ENCODE measurements around the gene MORN1.
"Not testable (repeated sequence)": the region's sequence is repeated elsewhere in the genome, so short reads cannot be mapped to it uniquely, and the experiment has no call there.

The MORN1 gene

DNA sequence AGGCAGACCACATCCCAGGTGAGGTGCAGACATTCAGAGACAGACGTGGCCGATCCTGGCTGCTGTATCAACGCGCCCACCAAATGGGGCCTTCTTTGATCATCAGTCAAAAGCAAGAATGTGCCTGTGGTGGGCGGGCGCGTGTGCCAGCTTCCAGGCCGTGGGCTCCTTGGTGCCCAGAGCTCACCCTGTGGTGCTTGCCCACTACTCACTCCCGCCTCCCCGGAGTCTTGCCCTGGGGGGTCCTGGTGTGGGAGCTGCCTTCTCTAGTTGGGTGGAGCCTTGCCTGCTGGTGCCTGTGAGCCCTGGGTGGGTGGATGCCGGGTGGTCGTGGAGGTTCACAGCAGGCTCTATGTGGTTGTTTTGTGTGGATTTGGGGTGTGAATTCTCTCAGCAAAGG, 92.7 kb downstream of the MORN1 start:
- peaks cover 17% of the 10 kb centered on the region; the same call in 1 of the 2 replicates for H3K36me3 ChIP-seq (ENCODE audit: control insufficient read depth, insufficient read depth, low read length)
- no peaks in the 10 kb centered on the region for H3K27me3 ChIP-seq (ENCODE audit: control insufficient read depth, insufficient read depth, low read length)
- H3K27ac ChIP-seq (ENCODE audit: low read depth, low read length), result no peak overlapping the region
- no peak overlapping the region for H3K4me3 ChIP-seq (ENCODE audit: low read depth, low read length)
- no peak overlapping the region for H3K9ac ChIP-seq (ENCODE audit: low read length)
- H3K4me1 ChIP-seq (ENCODE audit: control insufficient read depth, insufficient read depth, low read length), result peaks cover 19% of the 10 kb centered on the region; the same call in 1 of the 2 replicates
- H3K9me3 ChIP-seq (ENCODE audit: control insufficient read depth, insufficient read depth, low read depth, low read length), result no peaks in the 10 kb centered on the region

DNA sequence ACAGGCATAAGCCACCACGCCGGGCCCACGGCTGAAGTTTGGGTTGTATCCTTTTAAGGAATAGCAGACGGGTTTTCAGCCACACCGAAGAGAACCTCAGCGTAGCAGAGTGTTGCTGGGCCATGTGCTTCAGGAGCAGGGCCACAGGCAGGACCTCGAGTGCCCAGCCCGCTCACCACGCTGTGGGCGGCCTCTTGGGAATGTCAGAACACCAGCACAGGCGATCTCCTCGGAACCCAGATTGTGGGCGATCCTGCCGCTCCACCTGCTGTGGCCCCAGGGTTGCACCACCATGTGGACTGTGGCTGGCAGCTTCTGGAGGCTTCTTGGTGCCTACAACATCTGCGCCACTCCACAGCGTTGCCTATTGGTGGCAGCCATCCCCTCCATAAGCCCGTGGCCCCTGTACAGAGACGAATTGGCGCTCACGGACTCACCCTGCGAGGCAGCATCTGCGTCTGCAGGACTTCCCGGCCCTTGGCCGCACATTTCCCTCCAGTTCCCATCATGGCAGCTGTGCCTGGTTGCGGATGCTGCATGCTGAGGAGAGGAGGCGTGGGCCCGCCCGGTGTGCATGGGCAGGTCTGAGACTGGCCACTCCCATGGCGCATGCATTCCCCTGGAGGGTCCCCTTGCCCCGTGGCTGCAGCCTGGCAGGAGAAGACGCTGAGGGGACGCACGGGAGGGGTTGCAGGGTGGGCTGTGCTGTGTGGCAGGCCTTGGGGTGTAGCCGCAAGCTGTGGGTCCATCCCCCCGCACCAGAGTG, 93.9 kb downstream of the MORN1 start:
- H3K36me3 ChIP-seq (ENCODE audit: control insufficient read depth, insufficient read depth, low read length), result 0 out of 2 replicates have a peak, but pooled peaks cover 6% of the 10 kb centered on the region
- H3K4me3 ChIP-seq (ENCODE audit: low read depth, low read length), result no peak overlapping the region
- no peaks in the 10 kb centered on the region for H3K9me3 ChIP-seq (ENCODE audit: control insufficient read depth, insufficient read depth, low read depth, low read length)
- no peak overlapping the region for H3K9ac ChIP-seq (ENCODE audit: low read length)
- H3K27me3 ChIP-seq (ENCODE audit: control insufficient read depth, insufficient read depth, low read length), result no peaks in the 10 kb centered on the region
- peaks cover 23% of the 10 kb centered on the region; the same call in 1 of the 2 replicates for H3K4me1 ChIP-seq (ENCODE audit: control insufficient read depth, insufficient read depth, low read length)
- no peak overlapping the region for H3K27ac ChIP-seq (ENCODE audit: low read depth, low read length)

DNA sequence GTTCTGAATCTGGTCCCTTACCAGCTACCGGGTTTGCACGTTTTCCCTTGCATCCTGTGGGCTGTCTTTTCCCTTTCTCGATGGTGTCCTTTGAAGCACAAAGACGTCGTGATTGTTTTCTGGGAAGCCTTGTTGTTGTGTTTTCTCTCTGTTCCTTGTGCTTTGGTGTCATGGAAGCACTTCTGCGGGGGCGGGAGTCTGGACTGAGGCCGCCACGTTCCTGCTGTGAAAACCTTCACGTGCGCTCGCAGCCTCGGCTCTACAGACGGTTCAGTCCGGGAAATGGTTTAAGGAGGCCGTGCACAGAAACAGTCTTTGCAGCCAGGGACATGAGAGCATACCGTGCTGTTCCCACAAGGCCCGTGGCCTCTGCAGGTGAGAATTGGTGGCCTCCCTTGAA, 94.7 kb downstream of the MORN1 start:
- no peak overlapping the region for H3K9ac ChIP-seq (ENCODE audit: low read length)
- no peaks in the 10 kb centered on the region for H3K9me3 ChIP-seq (ENCODE audit: control insufficient read depth, insufficient read depth, low read depth, low read length)
- H3K4me1 ChIP-seq (ENCODE audit: control insufficient read depth, insufficient read depth, low read length), result peaks cover 26% of the 10 kb centered on the region; the same call in 1 of the 2 replicates
- no peak overlapping the region for H3K4me3 ChIP-seq (ENCODE audit: low read depth, low read length)
- no peak overlapping the region for H3K27ac ChIP-seq (ENCODE audit: low read depth, low read length)
- H3K36me3 ChIP-seq (ENCODE audit: control insufficient read depth, insufficient read depth, low read length), result 0 out of 2 replicates have a peak, but pooled peaks cover 4% of the 10 kb centered on the region
- H3K27me3 ChIP-seq (ENCODE audit: control insufficient read depth, insufficient read depth, low read length), result no peaks in the 10 kb centered on the region

DNA sequence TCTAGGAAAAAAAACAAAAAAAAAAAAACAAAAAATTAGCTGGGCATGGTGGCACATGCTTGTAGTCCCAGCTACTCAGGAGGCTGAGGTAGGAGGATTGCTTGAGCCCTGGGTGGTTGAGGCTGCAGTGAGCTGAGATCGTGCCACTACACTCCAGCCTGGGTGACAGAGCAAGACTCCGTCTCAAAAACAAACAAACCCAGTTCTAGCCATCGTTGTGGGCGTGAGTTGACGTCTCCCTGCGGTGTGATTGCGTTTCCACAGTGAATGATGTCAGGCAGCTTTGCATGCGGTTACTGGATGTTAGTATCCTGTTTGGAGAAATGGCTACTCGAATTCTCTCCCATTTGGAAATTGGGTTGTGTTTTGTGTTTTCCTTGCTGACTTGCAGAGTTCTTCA, 95.1 kb downstream of the MORN1 start:
- not testable (repeated sequence) for H3K27ac ChIP-seq (ENCODE audit: low read depth, low read length); H3K27me3 ChIP-seq (ENCODE audit: control insufficient read depth, insufficient read depth, low read length); H3K9ac ChIP-seq (ENCODE audit: low read length); H3K36me3 ChIP-seq (ENCODE audit: control insufficient read depth, insufficient read depth, low read length); H3K9me3 ChIP-seq (ENCODE audit: control insufficient read depth, insufficient read depth, low read depth, low read length); H3K4me3 ChIP-seq (ENCODE audit: low read depth, low read length)
- H3K4me1 ChIP-seq (ENCODE audit: control insufficient read depth, insufficient read depth, low read length), result peaks cover 26% of the 10 kb centered on the region; the same call in 1 of the 2 replicates

DNA sequence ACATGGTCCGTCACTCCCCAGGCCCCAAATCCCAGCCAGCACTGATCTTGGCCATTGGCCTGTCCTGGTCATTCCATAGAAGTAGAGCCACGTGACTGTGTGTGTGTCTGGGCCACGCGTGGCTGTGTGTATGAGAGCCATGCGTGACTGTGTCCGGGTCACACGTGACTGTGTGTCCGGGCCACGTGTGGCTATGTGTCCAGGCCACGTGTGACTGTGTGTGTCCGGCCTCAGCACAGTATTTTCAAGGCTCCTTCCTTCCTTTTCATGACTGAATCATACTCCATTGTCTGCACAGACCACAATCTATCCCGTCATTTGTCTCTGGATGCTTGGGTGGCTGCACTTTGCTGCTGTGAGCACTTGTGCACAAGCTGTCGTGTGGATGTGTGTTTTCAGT, 95.8 kb downstream of the MORN1 start:
- Histone ChIP-seq H3K4me3 (ENCODE audit: low read depth, low read length) (no peak overlapping the region), H3K4me1 (ENCODE audit: control insufficient read depth, insufficient read depth, low read length) (peaks cover 32% of the 10 kb centered on the region), H3K36me3 (ENCODE audit: control insufficient read depth, insufficient read depth, low read length) (0 out of 2 replicates have a peak, but pooled peaks cover 4% of the 10 kb centered on the region), H3K9me3 (ENCODE audit: control insufficient read depth, insufficient read depth, low read depth, low read length) (no peaks in the 10 kb centered on the region), H3K27me3 (ENCODE audit: control insufficient read depth, insufficient read depth, low read length) (no peaks in the 10 kb centered on the region), H3K27ac (ENCODE audit: low read depth, low read length) (no peak overlapping the region), H3K9ac (ENCODE audit: low read length) (no peak overlapping the region)

DNA sequence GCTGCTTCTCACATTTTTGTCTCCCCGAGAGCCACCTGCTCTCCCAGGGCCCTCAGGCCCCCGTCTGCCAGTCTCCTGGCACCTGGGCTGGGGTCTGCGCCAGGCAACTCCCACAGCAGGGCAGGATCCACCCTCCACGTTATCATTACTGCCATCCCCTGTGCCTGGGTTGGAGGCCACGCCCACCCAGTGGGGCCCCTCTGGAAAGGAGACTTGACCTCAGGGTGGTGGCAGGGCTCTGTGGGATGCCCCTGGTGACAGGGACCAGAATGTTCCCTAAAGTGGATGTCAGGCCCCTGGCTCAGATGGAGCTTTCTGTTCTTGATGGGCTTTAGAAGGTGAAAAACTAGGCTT, 96.7 kb downstream of the MORN1 start:
- Histone ChIP-seq H3K27ac (ENCODE audit: low read depth, low read length) (no peak overlapping the region), H3K27me3 (ENCODE audit: control insufficient read depth, insufficient read depth, low read length) (no peaks in the 10 kb centered on the region), H3K4me3 (ENCODE audit: low read depth, low read length) (no peak overlapping the region), H3K4me1 (ENCODE audit: control insufficient read depth, insufficient read depth, low read length) (peaks cover 32% of the 10 kb centered on the region), H3K36me3 (ENCODE audit: control insufficient read depth, insufficient read depth, low read length) (0 out of 2 replicates have a peak, but pooled peaks cover 4% of the 10 kb centered on the region), H3K9me3 (ENCODE audit: control insufficient read depth, insufficient read depth, low read depth, low read length) (no peaks in the 10 kb centered on the region), H3K9ac (ENCODE audit: low read length) (no peak overlapping the region)

DNA sequence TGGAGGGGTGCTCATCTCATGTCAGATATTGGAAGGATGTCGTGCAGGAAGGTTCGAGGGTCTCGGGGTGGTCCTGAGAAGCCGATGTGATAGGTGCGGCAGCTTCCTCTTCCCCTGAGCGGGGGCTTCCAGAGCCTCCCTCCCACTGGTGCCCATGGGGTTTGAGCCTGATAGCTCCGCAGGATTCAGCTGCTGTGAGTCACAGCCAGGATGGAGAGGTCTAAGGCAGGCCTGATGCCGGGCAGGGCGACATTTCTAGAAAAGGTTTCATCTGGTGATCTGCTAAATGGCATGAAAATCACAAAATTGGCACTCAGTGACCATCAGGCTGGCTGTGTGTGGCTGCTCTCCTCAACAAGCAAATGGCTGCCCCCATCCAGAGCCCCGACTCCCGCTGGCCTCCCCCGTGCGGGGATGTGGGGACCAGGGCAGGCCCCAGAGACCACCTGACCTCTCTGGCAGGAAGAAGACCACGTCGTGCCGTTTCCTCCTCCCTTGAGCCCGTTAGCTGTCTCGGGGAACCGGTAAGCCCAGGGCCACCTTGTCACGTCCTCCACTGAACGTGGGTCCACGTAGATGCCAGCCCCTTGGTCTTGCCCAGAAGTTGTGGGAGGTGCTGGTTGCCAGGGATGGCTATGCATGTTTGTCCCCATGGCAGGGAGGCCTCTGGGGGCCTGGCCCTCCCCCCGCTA, 97.2 kb downstream of the MORN1 start:
- 0 out of 2 replicates have a peak, but pooled peaks cover 4% of the 10 kb centered on the region for H3K36me3 ChIP-seq (ENCODE audit: control insufficient read depth, insufficient read depth, low read length)
- H3K4me1 ChIP-seq (ENCODE audit: control insufficient read depth, insufficient read depth, low read length), result peaks cover 29% of the 10 kb centered on the region
- no peak overlapping the region for H3K27ac ChIP-seq (ENCODE audit: low read depth, low read length)
- H3K9ac ChIP-seq (ENCODE audit: low read length), result no peak overlapping the region
- H3K9me3 ChIP-seq (ENCODE audit: control insufficient read depth, insufficient read depth, low read depth, low read length), result no peaks in the 10 kb centered on the region
- no peak overlapping the region for H3K4me3 ChIP-seq (ENCODE audit: low read depth, low read length)
- H3K27me3 ChIP-seq (ENCODE audit: control insufficient read depth, insufficient read depth, low read length), result no peaks in the 10 kb centered on the region

DNA sequence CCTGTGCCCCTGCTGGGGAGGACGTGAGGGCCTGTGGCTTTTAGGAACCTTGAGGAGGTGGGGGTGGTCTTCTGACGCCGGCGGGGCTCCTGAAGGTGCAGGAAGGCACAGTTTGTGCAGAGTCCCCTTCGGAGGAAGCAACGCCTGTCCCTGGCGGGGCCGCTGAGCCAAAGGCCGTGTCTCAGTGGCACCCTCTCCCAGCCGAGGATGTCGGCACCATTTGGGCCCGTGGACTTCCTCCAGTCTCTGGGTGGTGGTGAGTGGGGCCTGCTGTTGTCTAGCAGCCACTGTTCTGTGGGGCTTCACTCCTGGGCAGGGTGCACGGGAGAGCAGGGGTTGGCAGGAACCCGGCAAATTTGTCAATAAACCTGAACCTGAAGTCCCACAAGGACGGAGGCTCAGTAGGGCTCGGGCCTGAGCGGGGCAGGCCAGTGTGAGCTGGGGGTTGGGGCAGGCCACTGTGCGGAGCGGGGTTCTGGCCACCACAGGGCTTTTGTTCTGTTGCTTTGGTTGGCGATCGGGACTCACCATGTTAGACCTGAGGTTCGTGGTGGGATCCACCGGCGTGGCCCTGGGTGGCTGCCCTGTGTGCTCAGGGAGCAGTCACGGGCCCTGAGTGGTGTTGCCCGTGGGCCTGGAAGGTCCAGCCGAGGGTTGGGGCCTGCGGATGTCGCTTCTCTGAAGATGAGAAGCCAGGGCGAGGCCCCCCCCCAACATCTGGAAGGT, 98.5 kb downstream of the MORN1 start:
- Histone ChIP-seq H3K27ac (ENCODE audit: low read depth, low read length) (no peak overlapping the region), H3K9ac (ENCODE audit: low read length) (no peak overlapping the region), H3K4me1 (ENCODE audit: control insufficient read depth, insufficient read depth, low read length) (peaks cover 36% of the 10 kb centered on the region)

DNA sequence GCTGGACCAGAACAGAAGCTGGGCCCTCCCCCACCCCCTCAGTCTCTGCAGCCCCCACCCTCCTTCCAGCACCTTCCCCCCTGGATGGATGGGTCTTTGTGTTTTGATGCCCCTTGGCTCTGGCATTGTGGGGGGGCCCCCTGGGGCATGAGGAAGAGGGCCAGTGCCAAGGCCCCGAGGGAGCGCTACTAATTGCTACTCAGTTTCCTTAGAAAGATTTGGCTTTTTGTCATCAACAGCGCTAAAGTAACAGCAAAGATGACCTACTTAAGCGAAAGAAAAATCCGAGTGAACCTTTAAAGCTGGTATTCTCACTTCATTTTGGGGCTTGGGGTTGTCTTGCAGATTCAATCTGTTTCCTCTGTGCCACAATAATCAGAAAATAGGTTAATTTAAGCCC, 99.8 kb downstream of the MORN1 start:
- Histone ChIP-seq H3K27ac (ENCODE audit: low read depth, low read length) (no peak overlapping the region), H3K9me3 (ENCODE audit: control insufficient read depth, insufficient read depth, low read depth, low read length) (no peaks in the 10 kb centered on the region), H3K9ac (ENCODE audit: low read length) (no peak overlapping the region)

More for the DNA sequence above, 98.5 kb downstream of the MORN1 start:
- H3K36me3 ChIP-seq (ENCODE audit: control insufficient read depth, insufficient read depth, low read length), result 0 out of 2 replicates have a peak, but pooled peaks cover 4% of the 10 kb centered on the region
- H3K4me3 ChIP-seq (ENCODE audit: low read depth, low read length), result no peak overlapping the region
- H3K27me3 ChIP-seq (ENCODE audit: control insufficient read depth, insufficient read depth, low read length), result no peaks in the 10 kb centered on the region
- no peaks in the 10 kb centered on the region for H3K9me3 ChIP-seq (ENCODE audit: control insufficient read depth, insufficient read depth, low read depth, low read length)

DNA sequence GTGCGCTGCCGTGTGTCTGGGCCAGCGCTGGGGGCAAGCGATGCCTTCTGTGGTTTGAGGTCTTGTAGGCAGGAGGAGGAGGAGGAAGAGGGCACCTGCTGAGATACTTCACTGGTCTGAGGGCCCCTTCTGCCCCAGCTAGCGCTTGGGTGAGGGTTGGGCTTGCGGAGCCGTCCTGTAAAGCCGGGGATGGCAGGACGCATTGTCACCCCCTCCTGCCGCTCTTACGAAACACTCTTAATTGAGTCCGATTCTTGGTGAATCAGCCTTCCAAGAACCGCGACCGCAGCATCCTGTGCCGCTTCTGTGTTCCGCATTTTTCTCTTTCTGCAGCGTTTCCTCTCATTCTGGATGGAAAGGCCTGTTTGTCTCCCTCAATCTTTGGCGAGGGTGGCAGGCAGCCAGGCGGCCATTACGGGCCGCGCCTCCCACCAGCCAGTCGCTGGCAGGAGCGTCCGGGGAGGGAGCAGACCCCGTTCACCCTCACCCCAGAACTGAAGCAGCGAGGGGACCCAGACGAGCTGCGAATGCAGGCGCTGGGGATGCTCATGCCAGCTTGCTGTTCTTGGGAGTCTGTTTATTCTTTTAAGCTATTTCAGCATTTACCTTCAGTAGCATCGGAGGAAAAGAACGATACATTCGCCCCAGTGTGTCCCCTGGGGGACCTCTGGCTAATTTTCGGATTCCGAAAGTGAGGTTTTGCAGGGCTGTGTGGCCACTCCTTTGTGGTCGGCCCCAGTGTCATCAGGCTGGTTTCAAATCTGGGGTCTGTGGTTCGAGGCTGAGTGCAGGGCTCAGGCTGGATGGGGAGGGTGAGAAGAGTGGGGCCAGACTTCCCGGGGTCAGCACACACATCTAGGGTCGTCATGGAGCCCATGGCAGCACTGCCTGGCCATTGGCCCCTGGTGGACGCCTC, 100.5 kb downstream of the MORN1 start:
- H3K27ac ChIP-seq (ENCODE audit: low read depth, low read length), result no peak overlapping the region
- no peak overlapping the region for H3K4me3 ChIP-seq (ENCODE audit: low read depth, low read length)
- no peak overlapping the region for H3K9ac ChIP-seq (ENCODE audit: low read length)
- H3K9me3 ChIP-seq (ENCODE audit: control insufficient read depth, insufficient read depth, low read depth, low read length), result no peaks in the 10 kb centered on the region
- peaks cover 36% of the 10 kb centered on the region for H3K4me1 ChIP-seq (ENCODE audit: control insufficient read depth, insufficient read depth, low read length)
- no peaks in the 10 kb centered on the region for H3K36me3 ChIP-seq (ENCODE audit: control insufficient read depth, insufficient read depth, low read length)
- H3K27me3 ChIP-seq (ENCODE audit: control insufficient read depth, insufficient read depth, low read length), result no peaks in the 10 kb centered on the region

More for the DNA sequence above, 99.8 kb downstream of the MORN1 start:
- no peak overlapping the region for H3K4me3 ChIP-seq (ENCODE audit: low read depth, low read length)
- H3K4me1 ChIP-seq (ENCODE audit: control insufficient read depth, insufficient read depth, low read length), result peaks cover 36% of the 10 kb centered on the region
- H3K36me3 ChIP-seq (ENCODE audit: control insufficient read depth, insufficient read depth, low read length), result no peaks in the 10 kb centered on the region
- no peaks in the 10 kb centered on the region for H3K27me3 ChIP-seq (ENCODE audit: control insufficient read depth, insufficient read depth, low read length)

Data from HUES6 (cell line).